NK-92 treated with Interleukin-12 subunit alpha and Interleukin-12 subunit beta, amount 100 ng/mL, for 24 hours (cell line): ENCODE data around the gene KCNG4.

Experiments used
- DNase-seq: peaks from one replicate; lab custom pipeline; 2025; lab: John Stamatoyannopoulos, UW

Gene KCNG4

GRCh38 chr16:84182680-84183571 lies 56.9 kb downstream of the KCNG4 start:
- no peak for DNase-seq

DNA sequence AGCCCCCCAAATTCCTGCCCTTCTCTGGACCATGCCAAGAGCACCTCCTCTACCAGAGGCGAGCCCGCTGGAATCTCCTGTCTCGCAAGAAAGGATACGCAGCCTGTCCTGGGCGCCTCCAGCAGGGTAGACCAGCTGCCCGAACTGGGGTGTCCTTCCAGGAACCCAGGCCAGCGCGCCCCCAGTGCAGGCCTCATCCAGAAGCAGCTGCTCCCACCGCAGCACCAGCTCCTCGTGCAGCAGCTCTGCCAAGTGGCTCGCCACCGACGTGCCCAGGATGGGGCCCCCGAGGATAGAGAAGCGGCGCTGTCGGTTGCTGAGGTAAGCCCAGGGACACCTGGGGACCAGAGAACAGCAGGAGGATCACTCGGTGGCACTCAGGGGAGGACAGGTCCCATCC lies 57.7 kb downstream of the KCNG4 start:
- DNase-seq, result no peak

DNA sequence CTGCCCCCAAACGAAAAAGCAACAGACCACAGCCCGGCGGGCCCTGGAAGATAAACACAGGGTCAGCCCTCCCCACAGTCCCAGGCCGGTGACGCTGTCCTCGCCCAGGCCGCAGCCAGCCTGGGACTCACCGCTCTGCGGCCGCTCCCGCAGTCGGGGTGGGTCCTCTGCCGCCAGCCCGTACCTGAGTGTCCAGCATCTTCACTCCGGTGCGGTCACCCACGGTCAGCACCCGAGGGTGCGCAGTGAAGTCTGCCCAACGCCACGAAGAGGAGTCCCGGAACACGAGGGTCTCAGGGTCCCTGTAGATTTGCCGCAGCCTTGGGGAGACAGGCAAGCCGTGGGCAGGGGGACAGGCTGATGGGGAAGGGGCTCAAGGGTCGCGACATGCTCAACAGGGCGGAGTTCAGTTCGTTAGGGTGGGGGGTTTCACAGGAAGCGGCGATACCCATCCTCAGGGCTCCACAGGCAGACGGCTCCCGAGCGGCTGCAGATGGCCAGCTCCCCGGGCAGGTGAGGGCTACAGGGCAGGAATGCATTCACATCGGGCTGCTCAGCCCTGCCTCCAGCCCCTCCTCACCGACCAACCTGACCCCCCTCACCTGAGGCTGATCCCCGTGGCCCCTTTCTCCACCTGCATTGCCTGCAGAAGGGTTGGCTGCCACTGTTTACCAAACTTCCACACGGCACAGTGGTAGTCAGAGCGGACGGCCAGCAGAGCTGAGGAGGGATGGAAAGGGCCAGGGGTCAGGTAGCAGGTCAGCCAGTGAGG lies 58.5 kb downstream of the KCNG4 start:
- no peak for DNase-seq

DNA sequence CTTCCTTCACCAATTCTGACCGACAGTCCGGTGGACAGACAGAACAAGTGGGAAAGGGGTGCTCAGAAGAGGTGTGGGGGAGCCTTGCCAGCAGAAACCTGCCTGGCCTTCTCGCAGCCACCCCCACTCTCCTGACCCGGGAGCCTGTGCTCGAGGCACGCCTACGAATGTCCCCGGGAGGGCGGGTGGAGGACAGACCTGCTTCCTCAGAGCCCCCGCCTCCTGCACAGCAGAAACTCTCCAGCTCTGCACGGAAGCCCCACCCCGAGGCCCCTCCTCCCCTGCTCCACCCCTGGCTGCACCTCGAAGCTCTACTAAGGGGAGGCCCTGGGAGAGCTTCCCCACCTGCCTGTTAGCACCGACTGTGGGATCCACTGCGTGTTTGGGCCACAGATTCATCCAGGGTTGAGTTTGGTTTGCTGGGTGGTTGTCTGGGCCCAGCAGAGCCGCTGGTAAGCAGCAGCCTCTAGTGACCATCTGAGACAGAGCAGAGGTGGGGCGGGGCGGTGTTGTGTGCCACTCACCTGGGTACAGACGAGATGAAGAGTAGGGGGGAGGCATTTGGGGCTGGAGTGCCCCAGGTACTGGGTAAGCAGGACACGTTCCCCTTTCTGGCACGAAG lies 59.2 kb downstream of the KCNG4 start:
- no peak for DNase-seq

DNA sequence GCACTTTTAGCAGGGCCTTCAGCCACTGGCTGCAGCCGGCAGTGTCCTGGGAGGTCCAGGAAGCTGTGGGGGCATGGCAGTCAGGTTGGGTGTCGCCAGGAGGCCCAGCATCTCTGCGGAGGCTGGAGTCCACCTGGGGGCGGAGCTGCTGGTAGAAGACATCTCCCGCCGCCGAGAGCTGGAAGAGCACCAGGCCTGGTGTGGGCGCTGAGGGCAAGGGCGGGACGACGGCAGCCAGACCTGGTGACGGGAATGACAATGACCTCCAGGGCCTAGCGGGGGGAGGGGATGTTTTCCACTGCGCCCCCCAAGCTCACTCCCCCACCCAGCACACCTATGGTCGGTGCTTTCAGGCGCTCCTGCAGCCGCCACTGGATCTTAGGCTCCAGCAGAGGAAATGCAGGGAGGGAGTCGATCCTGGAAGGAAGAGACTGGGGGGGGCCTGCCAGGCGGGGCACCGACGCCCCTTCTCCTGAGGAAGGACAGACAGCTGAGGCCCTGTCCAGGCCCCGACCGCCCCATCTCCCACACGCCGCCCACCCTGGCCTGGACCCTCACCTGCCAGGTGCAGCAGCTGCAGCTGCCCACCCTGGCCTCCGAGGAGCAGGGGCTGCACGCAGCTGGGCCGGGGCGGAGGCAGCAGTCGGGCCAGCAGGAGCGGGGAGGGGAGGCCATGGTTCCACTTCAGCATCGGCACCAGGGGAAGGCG lies 60.0 kb downstream of the KCNG4 start:
- DNase-seq, result no peak

DNA sequence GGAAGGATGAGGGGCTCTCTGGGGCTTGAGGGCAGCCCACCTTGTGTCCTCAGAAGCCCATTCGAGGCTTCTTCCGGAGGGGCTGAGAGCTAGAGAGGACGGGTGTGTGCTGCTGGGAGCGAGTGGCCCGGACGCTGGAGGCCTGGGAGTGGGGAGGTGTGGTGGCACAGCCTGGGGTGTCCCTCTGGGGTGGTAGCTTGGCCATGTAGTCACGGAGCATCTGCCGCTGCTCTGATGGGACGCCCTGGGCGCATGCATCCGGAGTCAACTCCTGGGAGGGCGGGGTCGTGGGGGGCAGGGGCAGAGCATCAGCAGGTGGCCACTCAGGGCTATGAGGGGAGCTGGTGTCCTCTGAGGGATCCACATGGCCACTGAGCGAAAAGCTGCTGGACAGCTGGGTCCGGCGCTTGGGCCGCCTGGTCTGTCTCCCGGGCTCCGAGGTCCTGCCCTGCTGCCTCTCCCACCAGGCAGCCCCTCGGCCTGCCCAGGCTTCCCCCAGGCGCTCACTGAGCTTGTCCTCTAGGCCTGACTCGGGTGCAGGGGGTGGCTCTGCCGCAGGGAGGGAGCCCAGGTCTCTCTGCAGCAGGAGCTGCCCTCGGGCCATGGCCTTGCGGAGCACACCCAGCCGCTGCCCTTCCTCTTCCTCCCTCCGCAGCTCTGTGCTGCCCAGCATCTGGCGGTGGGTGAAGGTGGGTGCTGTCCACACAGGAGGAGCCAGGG lies 60.8 kb downstream of the KCNG4 start:
- no peak for DNase-seq

DNA sequence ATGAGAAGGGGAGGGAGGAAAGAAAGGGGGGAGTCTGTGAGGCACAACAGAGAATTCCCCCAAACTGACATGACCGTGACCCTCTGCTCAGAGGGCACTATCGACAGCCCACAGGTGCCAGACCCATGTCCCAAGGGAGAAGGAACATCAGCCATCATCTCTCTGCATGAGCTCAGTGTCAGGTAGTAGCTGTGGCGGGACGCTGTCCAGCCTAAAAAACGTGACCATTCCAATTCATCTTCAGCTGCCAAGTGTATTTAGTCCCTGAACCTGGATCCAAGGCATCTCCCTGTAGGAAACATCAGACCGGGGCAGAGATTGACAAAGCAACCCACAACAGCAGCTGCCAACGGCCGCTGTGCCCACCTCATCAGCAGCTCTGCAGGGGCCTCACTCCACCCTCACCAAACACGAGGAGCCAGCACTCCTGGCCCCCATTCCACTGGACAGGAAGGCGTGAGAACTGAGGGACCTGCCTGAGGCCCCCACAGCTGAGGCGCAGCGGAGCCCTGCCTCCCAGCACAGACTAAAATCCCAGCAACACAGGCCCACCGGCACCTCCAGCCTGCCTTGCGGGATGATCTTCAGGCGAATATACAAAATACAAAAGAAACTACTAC lies 61.6 kb downstream of the KCNG4 start:
- DNase-seq, result no peak

- DNase-seq, result no peak
Observed at GRCh38 chr16:84177741-84178073, 62.1 kb downstream of the KCNG4 start.

DNA sequence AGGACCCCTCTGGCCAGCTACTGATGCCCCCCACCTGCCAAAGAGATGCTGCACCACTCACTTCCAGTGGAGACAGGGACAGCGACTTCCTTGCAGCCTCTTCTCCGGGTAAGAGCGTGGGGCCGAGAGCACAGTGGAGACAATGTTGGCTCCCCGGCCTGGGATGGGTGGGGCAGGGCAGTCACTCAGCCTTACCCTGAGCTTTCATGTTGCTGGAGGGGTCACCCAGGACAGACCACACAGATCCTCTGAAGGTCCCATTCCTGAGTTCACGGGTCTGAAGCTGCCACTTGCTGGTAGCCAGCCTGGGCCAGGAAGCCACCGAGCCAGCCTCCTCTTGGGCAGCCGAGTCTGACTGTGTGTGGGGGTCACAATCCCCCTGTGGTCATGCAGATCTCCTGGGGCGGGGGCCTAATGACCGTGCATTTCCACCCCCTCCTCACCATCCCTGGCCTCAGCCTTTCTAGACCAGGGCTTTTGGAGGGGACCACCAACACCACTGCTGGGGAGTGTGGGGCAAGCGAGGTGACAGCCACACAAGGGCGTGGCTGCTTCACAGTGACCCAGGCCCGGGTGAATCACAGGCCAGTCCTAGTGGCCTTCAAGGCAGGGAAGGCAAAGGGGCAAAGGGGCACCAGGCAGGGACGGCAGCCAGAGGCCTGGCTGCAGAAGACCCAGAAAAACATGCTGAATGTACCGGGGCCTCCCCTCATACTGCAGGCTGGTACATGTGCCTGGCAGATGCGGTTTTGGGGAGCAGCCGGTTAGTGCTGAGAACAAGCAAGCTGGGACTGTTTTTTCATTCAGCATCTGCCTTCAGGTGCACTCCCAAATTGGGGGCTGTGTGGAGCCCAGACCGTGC lies 63.4 kb downstream of the KCNG4 start:
- DNase-seq, result no peak

DNA sequence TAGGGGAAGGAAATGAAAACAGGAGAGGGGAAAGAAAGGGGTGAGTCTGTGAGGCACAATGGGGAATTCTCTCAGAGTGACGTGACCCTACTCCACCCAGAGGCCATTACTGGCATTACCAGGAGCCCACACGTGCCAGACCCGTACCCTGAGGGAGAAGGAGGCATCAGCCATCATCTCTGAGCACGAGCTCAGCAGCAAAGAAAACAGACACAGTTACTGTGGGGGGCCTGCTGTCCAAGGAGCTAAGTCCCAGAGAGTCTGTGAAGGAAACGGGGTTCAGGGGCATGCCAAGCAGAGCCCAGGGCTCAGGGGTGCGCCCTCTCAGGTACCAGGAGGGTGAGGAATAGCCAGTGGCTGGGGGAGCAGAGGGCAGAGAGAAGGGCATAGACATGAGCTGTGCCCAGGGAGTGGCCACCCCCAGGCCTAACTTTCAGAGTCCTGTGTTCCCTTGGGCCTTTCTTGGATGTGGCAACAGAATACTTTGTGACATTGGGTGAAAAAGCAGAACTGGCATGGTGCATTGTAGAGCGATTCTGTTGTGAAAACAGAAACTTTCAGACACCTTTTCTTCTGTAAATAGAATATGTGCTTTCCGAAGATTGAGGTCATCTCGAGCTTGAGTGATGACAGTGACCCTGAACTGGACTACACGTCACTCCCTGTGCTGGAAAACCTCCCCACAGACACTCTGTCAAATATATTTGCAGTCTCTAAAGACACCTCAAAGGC lies 64.3 kb downstream of the KCNG4 start:
- DNase-seq, result no peak

GRCh38 chr16:84174396-84174795 lies 65.4 kb downstream of the KCNG4 start:
- no peak for DNase-seq

DNA sequence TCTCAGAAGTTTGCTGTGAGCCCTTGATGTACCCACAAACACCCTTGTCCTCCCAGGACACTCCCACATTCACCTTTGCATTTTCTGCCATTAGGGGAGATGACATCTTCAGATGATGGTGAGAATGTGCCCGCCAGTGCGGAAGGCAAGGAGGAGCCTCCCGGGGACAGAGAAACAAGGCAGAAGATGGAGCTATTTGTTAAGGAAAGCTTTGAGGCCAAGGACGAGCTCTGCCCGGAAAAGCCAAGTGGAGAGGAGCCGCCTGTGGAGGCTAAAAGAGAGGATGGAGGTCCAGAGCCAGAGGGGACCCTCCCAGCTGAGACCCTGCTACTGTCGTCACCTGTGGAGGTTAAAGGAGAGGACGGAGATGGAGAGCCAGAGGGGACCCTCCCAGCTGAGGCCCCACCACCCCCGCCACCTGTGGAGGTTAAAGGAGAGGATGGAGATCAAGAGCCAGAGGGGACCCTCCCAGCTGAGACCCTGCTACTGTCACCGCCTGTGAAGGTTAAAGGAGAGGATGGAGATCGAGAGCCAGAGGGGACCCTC lies 70.0 kb downstream of the KCNG4 start:
- DNase-seq, result no peak
